ENCODE results near the gene GABARAPL2. TPM values are rescaled to one million over a fixed set of nuclear protein-coding genes. Genes with fewer than 3 reads are reported as not detected.

GABARAPL2 gene
- 35.9 and 42.8 TPM in 2 replicates for total RNA-seq

GRCh38 chr16:75566040-75566757 is at the start of gene GABARAPL2:
TSS of gene GABARAPL2 (plus strand) at chr16:75566379. CDS start at chr16:75566487, 108 bp downstream.

GRCh38 chr16:75535901-75536300 is 30.3 kb upstream of the GABARAPL2 start, which contains the start of gene CHST5:
TSS of gene CHST5 (minus strand) at chr16:75536108. CDS start at chr16:75530384, 5,724 bp downstream.

GRCh38 chr16:75555707-75556430 is 10.3 kb upstream of the GABARAPL2 start, which contains the start of gene TMEM231:
TSS of gene TMEM231 (minus strand) at chr16:75556252. CDS start at chr16:75556209, 43 bp downstream.

GRCh38 chr16:75622761-75623605 is 56.8 kb downstream of the GABARAPL2 start, which contains the start of gene ADAT1:
TSS of gene ADAT1 (minus strand) at chr16:75623281. CDS start at chr16:75620799, 2,482 bp downstream.

Other genes with a start within 250 kb of the GABARAPL2 start
- gene CFDP1, start 132.9 kb upstream of the GABARAPL2 start, total RNA-seq: 52.5 and 54.4 TPM in 2 replicates
- gene TMEM170A, start 101.7 kb upstream of the GABARAPL2 start, total RNA-seq: 18.4 and 22.0 TPM in 2 replicates
- gene CHST6, start 70.9 kb upstream of the GABARAPL2 start, total RNA-seq: 0.77 and 1.7 TPM in 2 replicates
- not detected in 2 replicates for gene CHST5, start 30.3 kb upstream of the GABARAPL2 start, total RNA-seq
- 11.7 and 12.1 TPM in 2 replicates for gene TMEM231, start 10.1 kb upstream of the GABARAPL2 start, total RNA-seq
- gene ADAT1, start 56.9 kb downstream of the GABARAPL2 start, total RNA-seq: 44.8 and 55.2 TPM in 2 replicates
- 134 and 196 TPM in 2 replicates for gene KARS1, start 81.3 kb downstream of the GABARAPL2 start, total RNA-seq
- gene TERF2IP, start 81.4 kb downstream of the GABARAPL2 start, total RNA-seq: 51.6 and 61.2 TPM in 2 replicates
- gene CPHXL2, start 110.6 kb downstream of the GABARAPL2 start, total RNA-seq: not detected in 2 replicates
- gene DUXB, start 135.1 kb downstream of the GABARAPL2 start, total RNA-seq: not detected in 2 replicates
- gene CPHXL, start 160.1 kb downstream of the GABARAPL2 start, total RNA-seq: not detected in 2 replicates